OCI-LY7 (cell line): Measurements from ENCODE around the gene TGM3.

Experiments used
- EZH2phosphoT487 ChIP-seq: fragments of 200-600 bp; sonication (generic); IDR thresholded peaks from 2 replicates; pipeline ENCODE4 v1.6.1; 2018; ENCODE audit warnings: low read depth, borderline replicate concordance, mild to moderate bottlenecking, mixed run types, antibody characterized with exemption, low read length, moderate library complexity, mixed read lengths
- TF ChIP-seq, protein P1 (sequence below): fragments of 200-600 bp; sonication (generic); conservative IDR thresholded peaks from 2 replicates; pipeline ENCODE4 v1.5.1; 2014; ENCODE audit warnings: mild to moderate bottlenecking, antibody characterized with exemption, low read length, moderate library complexity, mixed read lengths

DNA sequence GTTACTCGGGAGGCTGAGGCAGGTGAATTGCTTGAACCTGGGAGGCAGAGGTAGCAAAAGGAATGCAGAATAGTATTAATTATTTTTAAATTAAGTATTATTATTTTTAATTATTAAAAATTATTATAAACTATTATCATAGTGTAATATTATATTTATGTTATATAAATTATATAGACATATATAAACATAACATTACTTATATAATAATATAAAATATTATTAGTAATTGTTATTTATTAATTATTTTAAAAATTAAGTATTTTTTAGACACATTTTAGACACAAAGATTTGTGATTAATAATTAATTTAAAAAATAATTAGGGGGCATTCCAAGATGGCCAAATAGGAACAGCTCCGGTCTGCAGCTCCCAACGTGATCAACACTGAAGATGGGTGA is 31.7 kb upstream of the TGM3 start:
- TF ChIP-seq, protein P1, sequence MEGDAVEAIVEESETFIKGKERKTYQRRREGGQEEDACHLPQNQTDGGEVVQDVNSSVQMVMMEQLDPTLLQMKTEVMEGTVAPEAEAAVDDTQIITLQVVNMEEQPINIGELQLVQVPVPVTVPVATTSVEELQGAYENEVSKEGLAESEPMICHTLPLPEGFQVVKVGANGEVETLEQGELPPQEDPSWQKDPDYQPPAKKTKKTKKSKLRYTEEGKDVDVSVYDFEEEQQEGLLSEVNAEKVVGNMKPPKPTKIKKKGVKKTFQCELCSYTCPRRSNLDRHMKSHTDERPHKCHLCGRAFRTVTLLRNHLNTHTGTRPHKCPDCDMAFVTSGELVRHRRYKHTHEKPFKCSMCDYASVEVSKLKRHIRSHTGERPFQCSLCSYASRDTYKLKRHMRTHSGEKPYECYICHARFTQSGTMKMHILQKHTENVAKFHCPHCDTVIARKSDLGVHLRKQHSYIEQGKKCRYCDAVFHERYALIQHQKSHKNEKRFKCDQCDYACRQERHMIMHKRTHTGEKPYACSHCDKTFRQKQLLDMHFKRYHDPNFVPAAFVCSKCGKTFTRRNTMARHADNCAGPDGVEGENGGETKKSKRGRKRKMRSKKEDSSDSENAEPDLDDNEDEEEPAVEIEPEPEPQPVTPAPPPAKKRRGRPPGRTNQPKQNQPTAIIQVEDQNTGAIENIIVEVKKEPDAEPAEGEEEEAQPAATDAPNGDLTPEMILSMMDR = no peak
- TF ChIP-seq EZH2phosphoT487 = no peak
